ENCODE results near the gene PIK3C2A. TPM values are rescaled to one million over a fixed set of nuclear protein-coding genes. Genes with fewer than 3 reads are reported as not detected.

Gene PIK3C2A
- total RNA-seq, 1 donor from 2014 or later = 94.4 TPM

GRCh38 chr11:17163291-17163690 lies 44.5 kb downstream of the PIK3C2A start:
- DNase-seq (ENCODE audit: low spot score) = no peak

GRCh38 chr11:17162376-17162775 lies 45.4 kb downstream of the PIK3C2A start:
- DNase-seq (ENCODE audit: low spot score) = no peak

- DNase-seq (ENCODE audit: low spot score) = no peak
Measured at GRCh38 chr11:17161515-17161914, 46.3 kb downstream of the PIK3C2A start.

GRCh38 chr11:17159441-17159840 lies 48.3 kb downstream of the PIK3C2A start:
- DNase-seq (ENCODE audit: low spot score) = no peak

Other genes starting within 250 kb of the PIK3C2A start
- 8.2 TPM for gene PLEKHA7, start 193.6 kb downstream of the PIK3C2A start, total RNA-seq (ENCODE audit: insufficient read depth, low replicate concordance)
- gene RPS13, start 130.3 kb downstream of the PIK3C2A start, total RNA-seq (ENCODE audit: insufficient read depth, low replicate concordance) = 2,176 TPM
- 122 TPM for gene NUCB2, start 68.8 kb upstream of the PIK3C2A start, total RNA-seq (ENCODE audit: insufficient read depth, low replicate concordance)
- 2.2 TPM for gene NCR3LG1, start 143.8 kb upstream of the PIK3C2A start, total RNA-seq (ENCODE audit: insufficient read depth, low replicate concordance)
- gene KCNJ11, start 180.7 kb upstream of the PIK3C2A start, total RNA-seq (ENCODE audit: insufficient read depth, low replicate concordance) = 0.48 TPM

Data from umbilical cord (tissue), 2 donors.